Activated T-cell treated with anti-CD3 and anti-CD28 coated beads for 4 hours (primary cell): ENCODE data around the gene DYRK3.

Source experiments
- DNase-seq: peaks from one replicate; pipeline ENCODE4 v3.0.0-alpha.2; 2020

Gene DYRK3

DNA sequence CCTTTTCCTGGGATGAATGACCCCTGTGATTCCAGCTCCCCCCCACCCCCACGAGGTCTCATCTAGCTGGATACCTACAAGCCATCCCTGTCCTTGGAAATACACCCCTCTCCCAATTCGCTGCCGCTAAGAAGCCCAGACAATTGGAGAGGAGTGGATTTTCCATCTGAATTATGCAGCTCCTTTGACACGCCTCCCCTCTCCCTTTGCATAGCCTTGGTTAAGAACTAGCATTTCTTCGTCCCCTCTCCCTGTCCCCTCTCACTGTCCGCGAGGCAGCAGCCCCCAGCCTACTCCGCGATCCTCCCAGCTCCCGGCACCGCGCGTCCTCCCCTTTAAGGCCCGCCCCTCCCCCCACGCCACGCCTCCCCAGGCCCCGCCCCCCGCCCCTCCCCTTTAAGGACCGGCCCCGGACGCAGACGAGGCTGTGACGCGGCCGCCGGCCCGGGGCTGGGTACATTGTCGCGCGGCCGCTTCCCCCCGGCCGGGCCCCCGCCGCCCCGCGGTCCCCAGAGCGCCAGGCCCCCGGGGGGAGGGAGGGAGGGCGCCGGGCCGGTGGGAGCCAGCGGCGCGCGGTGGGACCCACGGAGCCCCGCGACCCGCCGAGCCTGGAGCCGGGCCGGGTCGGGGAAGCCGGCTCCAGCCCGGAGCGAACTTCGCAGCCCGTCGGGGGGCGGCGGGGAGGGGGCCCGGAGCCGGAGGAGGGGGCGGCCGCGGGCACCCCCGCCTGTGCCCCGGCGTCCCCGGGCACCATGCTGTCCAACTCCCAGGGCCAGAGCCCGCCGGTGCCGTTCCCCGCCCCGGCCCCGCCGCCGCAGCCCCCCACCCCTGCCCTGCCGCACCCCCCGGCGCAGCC lies 49.4 kb downstream of the DYRK3 start, which contains the start of gene MAPKAPK2:
Gene MAPKAPK2, plus strand, starts transcription at position 428 of the 856 bp plus-strand sequence. Its CDS starts 325 bp downstream, at position 753.
- peak; percentile 65 for DNase-seq

DNA sequence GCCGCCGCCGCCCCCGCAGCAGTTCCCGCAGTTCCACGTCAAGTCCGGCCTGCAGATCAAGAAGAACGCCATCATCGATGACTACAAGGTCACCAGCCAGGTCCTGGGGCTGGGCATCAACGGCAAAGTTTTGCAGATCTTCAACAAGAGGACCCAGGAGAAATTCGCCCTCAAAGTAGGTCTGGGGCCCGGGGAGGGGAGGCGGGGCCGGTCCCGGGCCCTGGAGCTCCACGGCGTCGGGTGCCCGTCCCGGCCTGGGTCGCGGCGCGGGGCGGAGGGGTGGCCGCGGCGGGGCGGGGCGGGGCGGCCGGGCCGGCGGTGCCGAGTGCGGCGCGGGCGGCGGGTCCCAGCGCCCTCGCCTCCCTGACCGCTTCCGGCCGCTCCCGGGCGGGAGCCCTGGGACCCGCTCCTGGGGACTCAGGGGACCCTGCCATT lies 50.0 kb downstream of the DYRK3 start:
- DNase-seq = no peak

DNA sequence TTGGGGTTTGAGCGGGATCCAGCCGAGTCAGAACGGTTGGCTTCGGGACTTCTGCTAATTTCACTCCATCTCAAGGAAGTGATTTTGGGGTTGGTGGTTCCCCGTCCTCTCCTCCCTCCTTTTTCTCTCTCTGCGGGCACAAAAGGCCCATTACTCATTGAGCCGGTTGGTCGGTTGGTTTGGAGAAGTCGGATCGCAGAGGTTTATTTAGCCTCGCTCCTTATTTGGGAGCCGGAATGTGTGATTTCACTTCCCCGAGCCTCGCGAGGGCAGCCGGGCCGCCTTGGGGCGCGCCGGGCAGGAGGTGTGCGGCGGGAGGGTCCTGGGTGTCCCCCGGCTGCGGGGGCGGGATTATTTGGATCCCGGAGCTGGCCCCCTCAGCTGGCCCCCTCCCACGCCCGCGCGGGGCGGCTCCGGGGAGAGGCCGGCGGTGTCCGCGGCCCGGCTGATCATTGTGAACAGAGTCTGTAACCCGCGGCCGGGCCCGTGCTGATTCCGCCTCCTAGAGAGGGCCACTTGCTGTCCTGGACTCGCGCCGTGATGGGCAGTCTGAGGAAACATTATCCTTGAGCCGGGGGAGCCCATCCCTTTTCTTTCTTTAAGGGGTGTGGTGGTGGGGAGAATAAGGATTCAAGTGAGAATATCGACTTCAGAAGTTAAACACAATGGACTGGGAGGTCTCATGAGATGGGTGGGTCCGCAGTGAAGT lies 50.6 kb downstream of the DYRK3 start:
- no peak for DNase-seq

DNA sequence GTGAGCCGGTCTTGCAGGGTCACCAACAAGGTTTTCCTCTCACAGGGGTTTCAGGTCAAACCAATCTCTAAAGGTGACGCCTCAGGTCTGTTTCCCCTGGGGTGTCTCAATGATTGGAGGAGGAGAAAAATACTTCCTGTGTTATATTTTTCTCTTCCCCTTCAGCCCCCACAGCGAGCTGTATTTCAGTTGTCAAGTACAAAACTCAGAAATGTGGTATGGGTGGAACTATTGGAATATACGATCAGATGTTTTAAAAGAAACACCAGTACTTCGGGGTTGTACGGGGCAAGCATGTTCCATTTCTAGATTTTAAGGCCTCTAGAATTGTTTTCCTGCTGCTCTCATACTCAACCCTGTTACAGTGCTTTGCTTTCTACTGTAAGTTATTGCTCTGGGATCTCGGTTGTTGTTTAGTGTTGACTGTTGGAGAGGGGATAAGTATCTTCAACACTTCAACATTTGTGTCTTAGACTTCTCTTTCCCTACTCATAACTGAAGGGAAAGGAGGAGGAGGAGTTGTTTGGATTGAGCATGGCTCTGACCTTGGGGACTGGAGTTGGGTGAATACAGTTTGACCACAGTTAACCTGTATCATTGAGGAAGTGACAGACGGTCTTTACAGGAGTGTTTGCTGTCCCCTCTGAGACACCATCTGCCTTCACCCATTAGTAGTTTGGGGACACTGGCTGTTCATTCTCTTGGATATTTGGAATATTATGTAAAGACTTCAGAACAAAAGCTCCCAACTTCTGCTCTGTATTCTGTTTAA lies 51.3 kb downstream of the DYRK3 start:
- no peak for DNase-seq

DNA sequence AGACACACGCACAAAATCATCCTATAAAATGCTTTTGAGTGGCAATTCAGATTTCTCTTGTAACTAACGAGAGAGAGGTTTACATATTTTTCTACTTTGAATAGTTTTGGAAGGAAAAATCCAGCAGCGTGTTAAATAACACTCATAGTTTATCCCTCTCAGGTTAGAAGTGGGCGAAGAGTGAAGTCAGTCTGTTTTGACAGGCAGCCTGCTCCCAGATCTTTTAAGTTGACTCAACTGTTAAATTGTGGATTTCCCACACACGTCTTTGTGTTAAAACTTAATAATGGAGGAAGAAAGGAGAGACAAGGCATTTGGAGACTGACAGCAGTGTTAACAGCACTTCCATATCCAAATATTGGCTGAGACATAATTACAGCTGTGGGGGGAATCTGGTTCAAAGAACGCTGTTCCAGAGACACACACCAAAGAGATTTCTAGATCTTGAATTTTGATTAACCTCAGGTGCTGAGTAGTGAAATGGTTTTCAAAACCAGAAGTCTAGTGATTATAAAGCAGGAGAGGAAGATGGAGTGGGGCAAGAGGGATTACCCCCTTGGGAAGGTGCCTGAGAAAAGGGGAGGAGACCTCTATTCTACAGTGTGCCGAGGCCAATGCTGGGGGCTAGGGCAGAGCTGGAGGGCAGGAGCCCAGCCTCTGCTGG lies 52.0 kb downstream of the DYRK3 start:
- no peak for DNase-seq

DNA sequence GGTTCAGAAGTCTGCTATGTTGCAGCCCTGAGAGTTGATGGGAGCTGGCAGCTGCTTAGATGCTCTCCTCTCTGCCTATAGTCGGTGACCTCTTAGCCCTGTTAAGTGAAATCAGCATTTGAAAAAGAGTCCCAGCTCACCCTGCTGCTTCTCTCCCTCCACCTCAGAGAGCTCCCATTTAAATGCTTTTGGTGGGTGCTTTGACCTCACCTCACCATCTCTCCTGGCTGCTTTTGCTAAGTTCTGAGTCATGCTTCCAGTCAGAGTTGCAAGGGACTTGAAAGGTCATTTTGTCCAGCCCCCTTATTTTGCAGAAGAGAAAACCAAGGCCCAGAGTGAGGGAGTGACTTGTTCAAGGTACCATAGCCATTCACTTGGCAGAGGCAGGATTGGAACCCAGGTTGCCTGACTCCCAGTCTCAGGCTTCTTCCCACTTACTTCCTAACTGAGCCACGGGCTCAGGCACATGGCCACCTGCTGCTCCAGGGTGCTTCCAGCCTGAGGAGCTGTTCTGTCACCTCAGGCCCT lies 52.6 kb downstream of the DYRK3 start:
- no peak for DNase-seq

DNA sequence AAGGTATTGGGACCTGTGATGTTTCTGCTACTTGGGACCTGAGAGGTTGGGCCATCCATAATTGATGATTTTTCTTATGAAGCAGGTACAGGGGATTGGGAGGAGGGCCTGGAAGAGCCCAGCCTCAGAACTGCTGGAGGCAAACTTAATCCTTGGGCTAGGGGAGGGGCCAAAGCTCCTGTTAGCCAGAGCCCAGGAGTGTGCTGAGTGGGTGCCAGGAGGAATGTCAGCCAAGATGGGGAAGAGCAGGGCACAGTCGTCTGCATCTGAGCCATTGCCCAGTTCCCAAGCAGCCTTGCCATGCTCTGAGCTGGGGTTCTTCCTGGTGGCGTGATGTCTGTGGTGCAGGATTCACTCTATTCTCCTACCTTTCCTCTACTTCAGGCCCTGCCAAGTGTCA lies 55.2 kb downstream of the DYRK3 start:
- no peak for DNase-seq

DNA sequence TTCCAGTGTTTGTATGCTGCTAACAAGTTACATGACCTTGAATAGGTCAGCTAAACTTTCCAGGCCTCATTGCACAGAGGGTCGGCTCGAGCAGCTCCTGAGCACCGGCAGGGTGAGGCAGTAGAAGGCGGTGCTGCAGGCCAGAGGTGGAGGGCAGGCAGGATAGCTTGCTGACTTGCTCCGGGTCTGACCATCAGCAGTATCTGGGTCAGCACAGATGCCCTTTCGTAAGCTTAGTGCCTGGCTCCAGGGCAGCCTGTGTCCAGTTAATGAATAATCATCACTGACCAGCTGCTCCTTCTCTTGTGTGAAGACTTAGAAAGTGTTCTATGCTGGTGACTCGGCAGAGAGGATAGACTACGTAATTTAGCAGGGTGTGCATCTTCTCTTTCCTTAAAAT lies 56.3 kb downstream of the DYRK3 start:
- DNase-seq = no peak

DNA sequence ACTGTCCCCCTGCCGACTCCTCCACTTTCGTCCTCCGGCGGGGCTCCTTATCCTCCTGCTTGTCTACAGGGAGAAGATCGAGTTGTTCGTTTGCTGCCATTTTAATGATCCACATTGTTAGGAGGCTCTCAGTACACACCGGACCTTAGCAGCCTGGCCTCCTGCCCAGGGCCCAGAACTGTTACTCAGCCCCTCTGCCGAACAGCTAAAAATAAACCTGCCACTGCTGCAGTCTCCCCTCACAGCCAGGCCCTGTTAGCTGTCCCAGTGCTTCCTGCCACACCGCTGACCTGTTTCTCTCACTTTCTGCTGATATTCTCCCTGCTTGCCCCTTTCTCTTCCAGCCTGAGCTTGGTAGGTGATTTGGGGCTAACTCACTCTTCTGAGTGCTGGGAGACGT lies 57.7 kb downstream of the DYRK3 start:
- no peak for DNase-seq

DNA sequence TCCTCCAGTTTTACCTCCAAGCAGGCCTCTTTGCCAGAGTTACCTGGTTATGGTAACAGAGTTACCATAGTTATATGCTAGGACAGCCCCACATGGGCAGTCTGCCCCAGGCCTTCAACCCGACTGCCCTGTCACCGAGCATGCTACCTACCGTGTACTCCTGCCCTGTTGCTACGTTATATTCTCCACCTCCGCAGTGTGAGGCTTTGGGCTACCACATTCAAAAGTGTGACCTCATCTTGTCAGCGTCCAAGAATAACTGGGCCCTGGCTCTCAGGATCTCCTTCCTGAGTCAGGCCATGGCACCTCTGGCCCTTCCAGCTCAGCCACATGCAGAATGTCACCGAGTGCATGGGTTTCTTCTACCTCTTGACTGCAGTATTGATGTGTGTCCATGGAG lies 58.3 kb downstream of the DYRK3 start:
- DNase-seq = no peak

DNA sequence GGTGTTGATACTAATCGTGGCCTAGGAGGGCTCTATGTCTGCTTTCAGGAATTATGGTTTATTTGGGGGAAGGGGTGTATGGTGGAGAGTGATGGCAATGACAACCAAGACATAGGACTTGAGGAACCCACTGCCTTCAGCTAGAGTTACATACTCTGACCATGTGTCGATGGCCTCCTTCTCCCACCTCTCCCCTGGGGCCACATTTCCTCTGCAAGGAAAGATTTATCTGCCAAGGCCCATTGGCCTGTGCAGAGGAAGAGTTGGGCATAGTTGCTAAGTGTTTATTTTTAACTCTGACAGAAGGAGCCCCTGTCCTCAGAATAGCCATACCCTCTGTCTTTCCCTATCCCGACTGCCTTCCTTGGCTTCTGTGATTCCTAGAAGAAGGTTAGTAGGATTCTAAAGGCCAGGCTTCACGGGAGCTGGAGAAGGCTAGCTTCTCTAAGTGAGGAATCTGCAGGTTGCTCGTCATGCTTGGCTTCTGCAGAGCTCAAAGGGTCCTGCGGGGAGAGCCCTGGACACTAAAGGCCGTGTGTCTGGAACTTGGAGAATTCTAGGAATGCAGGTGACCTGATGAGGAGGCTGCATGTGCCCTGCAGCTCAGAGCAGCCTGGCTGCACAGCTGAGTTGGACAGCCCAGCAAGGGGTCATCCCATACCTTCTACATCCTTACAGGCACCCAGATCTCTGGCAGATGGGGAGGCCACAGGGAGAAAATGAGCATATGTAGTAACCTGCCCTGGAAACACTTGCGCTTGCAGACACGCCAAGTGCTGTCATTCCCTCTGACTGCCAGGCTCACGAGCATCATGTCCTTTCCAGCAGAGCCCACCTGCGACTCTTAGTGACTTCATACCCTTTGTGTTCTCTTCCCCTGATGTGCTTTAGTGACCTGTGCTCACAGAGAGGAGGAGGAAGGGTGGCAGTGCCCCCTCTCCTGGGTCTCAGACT lies 59.1 kb downstream of the DYRK3 start:
- no peak for DNase-seq

DNA sequence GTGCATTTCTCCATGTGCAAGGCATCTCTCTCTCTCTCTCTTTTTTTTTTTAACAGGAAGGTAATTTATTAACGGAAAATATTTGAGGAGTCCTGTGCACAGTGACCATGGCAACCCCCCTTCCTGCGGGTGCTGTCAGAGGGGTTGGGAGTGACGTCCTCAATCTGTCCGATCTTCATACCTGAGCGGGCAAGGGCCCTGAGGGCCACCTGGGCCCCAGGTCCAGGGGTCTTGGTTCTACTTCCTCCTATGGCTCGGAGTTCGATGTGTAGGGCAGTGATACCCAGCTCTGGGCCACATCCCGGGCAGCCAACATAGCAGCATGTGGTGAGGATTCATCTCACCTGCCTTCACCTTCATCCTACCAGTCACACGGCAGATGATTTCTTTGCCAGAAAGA lies 60.4 kb downstream of the DYRK3 start:
- DNase-seq = no peak

DNA sequence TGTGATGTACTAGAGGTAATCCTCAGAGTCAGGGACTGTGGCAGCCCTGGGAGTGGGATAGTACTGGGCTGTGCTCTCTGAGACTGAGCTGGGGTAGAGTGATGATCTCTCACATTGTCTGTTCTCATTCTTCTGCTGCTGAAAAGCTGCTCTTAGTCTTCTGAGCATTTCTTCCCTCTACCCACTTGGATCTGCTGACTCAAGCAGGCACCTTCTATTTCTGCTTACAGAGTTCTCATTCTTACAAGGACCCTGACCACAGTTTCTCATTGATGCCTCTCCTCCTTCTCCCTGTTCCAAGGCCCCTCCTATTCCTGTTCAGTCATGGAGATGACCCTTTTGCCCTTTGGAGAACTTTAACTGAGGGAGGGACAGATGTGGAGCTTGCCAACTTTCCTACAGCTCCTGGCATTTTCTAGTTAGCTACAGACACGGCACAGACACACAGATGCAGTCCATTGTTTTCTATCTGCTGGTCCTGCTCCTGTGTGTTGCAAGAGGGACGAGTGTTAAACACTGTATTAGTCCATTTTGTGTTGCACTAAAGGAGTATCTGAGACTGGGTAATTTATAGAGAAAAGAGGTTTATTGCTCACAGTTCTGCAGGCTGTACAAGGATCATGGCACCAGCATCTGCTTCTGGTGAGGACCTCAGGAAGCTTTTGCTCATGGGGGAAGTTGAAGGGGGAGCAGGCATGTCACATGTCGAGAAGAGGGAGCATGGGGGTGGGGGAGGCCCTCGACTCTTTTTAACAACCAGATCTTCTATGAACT lies 61.7 kb downstream of the DYRK3 start:
- no peak for DNase-seq

DNA sequence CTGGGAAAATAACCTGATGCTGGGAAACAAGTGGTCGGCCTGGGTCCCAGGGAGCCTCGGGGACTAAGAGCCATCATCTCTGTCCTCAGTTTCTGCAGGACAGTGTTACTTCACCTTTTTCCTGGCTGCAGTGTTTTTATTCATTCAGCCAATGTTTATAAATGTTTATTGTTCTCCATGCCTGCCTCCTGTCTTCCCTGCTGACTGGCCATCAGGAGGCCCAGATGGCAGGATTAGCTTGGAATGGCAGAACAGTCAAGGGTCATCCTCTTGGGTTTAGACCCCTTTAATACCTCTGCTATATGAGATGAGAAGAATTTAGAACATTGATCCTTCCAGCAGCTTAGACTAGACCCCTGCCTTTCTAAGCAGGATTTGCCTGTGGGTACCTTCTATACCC lies 62.7 kb downstream of the DYRK3 start:
- no peak for DNase-seq
